Muscle of leg (tissue), 11 donors: ENCODE data around the gene MYO3B. TPM values are rescaled to one million over a fixed set of nuclear protein-coding genes. Genes with fewer than 3 reads are reported as not detected.
"Not testable (repeated sequence)": the region's sequence is repeated elsewhere in the genome, so short reads cannot be mapped to it uniquely, and the experiment has no call there.

ENCODE experiments used
- DNase-seq: peaks from one replicate; pipeline ENCODE4 v3.0.0; 2013
- H3K27ac ChIP-seq: one replicate; pipeline ENCODE4 v1.5.1; 2013; ENCODE audit warnings: mild to moderate bottlenecking, low read length, control low read depth
- H3K27me3 ChIP-seq: one replicate; pipeline ENCODE4 v1.6.1; 2013; ENCODE audit warnings: low read length; ENCODE audit not compliant: control insufficient read depth, insufficient read depth
- H3K36me3 ChIP-seq: one replicate; pipeline ENCODE4 v1.6.1; 2013; ENCODE audit warnings: low read length; ENCODE audit not compliant: control insufficient read depth, insufficient read depth
- H3K4me1 ChIP-seq: one replicate; pipeline ENCODE4 v1.6.1; 2013; ENCODE audit warnings: low read length; ENCODE audit not compliant: control insufficient read depth, insufficient read depth
- H3K4me3 ChIP-seq: one replicate; pipeline ENCODE4 v1.5.1; 2013; ENCODE audit warnings: low read length, control low read depth
- H3K9me3 ChIP-seq: replicated peaks from 2 replicates; pipeline ENCODE4 v1.6.1; 2013; ENCODE audit warnings: low read depth, low read length; ENCODE audit not compliant: control insufficient read depth
- WGBS: methylation state at CpG from one replicate; pipeline ENCODE4 v1.1.5; 2013; ENCODE audit warnings: missing lambda C conversion rate; ENCODE audit not compliant: insufficient coverage; 5-methylcytosine and 5-hydroxymethylcytosine counted together
- polyA plus RNA-seq, 8 donors: library from polyadenylated mRNA; unstranded; fragments of 120-200 nt; gene quantifications; one replicate each; pipeline versions ENCODE4 v1.2.1 to v1.2.3, GENCODE V29; 2013; ENCODE audit warnings: inconsistent platforms in 1 of 8, low replicate concordance in 1 of 8; ENCODE audit not compliant: insufficient read length in 8 of 8, insufficient read depth in 1 of 8
- total RNA-seq: library from RNA; stranded (reverse); fragments of 120-200 nt; gene quantifications from one replicate; pipeline ENCODE4 v1.2.4, GENCODE V29; 2013

MYO3B gene
- total and polyA plus RNA-seq, 9 donors, result 0.12 to 0.79 (median 0.18) TPM

DNA sequence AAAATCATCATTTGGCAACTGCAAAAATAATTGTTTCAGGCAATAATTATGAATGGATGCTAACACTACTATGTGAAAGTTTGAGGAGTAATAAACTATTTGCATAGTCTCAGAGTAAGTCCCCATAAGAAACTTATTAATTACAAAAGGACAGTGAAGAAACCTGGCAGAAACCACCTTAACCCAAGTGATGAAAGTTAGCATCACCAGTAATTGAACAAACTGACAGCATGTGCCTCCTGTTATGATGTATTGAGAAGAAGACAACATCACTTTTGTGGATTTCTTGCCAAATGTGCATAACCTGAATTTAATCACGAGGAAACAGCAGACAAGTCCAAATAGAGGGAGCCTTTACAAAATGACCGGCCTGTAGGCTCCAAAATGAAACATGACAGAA, 353.9 kb downstream of the MYO3B start:
- Histone ChIP-seq H3K9me3 (no peaks in the 10 kb centered on the region), H3K27ac (no peak overlapping the region), H3K4me3 (no peak overlapping the region), H3K36me3 (no peaks in the 10 kb centered on the region), H3K4me1 (peaks cover 10% of the 10 kb centered on the region), H3K27me3 (no peaks in the 10 kb centered on the region)
- WGBS, result 63% methylated on average over 2 of the region's 2 CpGs
- no peak for DNase-seq

DNA sequence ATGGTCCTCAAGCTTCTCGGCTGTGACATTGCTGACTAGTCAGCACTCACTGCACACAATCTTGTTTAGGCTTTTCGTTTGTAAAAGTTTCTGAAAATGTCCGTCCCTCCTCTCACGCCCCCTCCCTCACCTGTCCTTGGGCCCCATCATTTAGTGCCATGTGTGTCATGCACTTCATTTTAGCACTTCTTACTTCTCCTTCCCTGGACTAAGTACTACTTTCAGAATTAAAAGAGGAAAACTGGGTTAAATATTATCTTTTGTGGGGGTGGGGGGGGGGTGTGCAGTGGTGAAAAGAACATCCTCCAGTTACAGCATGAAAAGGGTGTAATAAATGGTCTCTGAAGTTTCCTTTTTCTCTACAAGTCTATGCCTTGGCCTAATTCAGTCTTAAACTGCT, 355.2 kb downstream of the MYO3B start:
- no peak for DNase-seq
- 76% methylated on average over 4 of the region's 4 CpGs for WGBS

DNA sequence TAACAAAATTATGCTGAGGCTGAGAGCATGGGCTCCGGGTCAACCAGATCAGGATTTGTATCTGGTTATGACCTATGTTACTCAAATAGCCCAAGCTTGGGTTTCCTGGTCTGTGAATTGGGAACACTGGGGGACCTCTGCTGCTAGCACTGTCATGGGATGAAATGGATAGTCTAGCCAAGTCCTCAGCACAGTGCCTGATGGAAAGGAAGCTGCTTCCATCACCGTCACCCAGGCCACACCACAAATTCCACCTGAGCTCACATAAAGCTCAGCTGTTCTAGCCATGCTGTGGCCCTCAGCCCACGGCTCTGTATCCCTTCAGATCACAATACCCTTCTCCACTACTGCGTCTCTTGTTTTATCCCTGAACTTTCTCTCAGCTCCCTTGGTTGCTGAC, 357.6 kb downstream of the MYO3B start:
- Histone ChIP-seq H3K27ac (no peak overlapping the region), H3K4me1 (peaks cover 4% of the 10 kb centered on the region), H3K9me3 (no peaks in the 10 kb centered on the region), H3K27me3 (peaks cover 3% of the 10 kb centered on the region), H3K36me3 (no peaks in the 10 kb centered on the region), H3K4me3 (no peak overlapping the region)
- WGBS, result 63% methylated on average over 1 of the region's 4 CpGs
- DNase-seq, result no peak

More for the DNA sequence above, 355.2 kb downstream of the MYO3B start:
- Histone ChIP-seq H3K36me3 (no peaks in the 10 kb centered on the region), H3K4me1 (peaks cover 10% of the 10 kb centered on the region), H3K27me3 (no peaks in the 10 kb centered on the region), H3K4me3 (no peak overlapping the region), H3K27ac (no peak overlapping the region), H3K9me3 (no peaks in the 10 kb centered on the region)

DNA sequence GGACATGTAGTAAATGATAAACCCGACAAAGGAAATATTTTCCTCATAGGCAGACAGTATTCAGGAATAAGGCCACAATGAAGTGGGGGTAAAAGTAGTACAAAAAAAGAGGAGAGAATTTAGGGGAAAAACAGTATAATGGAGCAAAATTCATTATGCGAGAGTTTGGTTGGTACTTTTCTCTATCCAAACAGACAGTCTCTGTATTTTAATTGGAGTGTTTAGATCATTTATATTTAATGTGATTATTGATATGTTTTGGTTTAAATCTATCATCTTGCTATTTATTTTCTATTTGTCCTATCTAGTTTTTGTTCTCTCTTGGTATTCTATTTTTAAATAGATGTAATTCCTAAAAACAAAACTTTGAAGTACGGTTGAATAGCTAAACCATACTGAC, 366.9 kb downstream of the MYO3B start:
- Histone ChIP-seq H3K27me3 (no peaks in the 10 kb centered on the region), H3K4me3 (no peak overlapping the region)
- no CpG with 5 or more reads among the region's 3 CpGs for WGBS

DNA sequence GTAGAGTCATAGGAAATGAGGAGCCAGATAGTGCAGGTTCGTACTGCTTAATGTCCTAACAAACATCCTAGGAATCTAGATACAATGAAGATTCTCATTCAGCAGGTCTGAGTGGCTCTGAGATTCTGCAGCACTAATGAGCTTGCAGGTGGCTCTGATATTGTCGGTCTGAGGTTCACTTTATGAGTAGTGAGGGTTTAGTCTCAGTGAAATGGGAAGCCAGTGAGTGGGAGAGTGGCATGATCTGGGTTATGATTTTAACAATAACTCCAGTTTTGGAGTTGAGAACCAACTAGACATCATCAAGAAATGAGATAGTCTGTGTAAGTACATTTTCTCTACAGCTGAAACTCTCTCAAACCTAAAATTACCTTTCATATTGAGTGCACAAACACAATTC, 370.4 kb downstream of the MYO3B start:
- 43% methylated on average over 1 of the region's 2 CpGs for WGBS
- no peak for DNase-seq
- H3K27me3 ChIP-seq, result no peaks in the 10 kb centered on the region
- H3K27ac ChIP-seq, result no peak overlapping the region
- H3K9me3 ChIP-seq, result peaks cover 6% of the 10 kb centered on the region
- H3K36me3 ChIP-seq, result no peaks in the 10 kb centered on the region
- H3K4me3 ChIP-seq, result no peak overlapping the region
- no peaks in the 10 kb centered on the region for H3K4me1 ChIP-seq

More for the DNA sequence above, 366.9 kb downstream of the MYO3B start:
- DNase-seq, result no peak
- Histone ChIP-seq H3K4me1 (no peaks in the 10 kb centered on the region), H3K9me3 (no peaks in the 10 kb centered on the region), H3K36me3 (no peaks in the 10 kb centered on the region), H3K27ac (no peak overlapping the region)

DNA sequence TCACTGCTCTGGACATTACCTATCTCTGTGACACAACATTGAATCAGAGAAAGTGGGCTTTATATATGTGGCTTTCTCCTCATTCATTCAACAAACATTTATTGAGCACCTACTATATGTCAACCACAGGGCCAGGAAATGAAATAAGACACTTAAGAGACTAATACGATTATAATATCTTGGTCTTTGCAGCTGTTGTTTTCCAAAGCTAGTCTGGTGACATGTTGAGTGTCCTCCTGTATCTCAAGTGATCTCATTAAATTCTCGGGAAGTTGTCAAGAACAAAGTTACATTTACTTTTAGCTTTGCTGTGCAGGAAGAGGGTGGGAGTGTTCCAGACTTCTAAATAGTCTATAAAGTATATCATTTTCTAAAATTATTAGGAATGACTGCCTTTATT, 372.6 kb downstream of the MYO3B start:
- peaks cover 6% of the 10 kb centered on the region for H3K9me3 ChIP-seq
- H3K36me3 ChIP-seq, result no peaks in the 10 kb centered on the region
- WGBS, result no CpG with 5 or more reads among the region's 2 CpGs
- peak overlapping the region; percentile 29 for H3K27ac ChIP-seq
- no peak overlapping the region for H3K4me3 ChIP-seq
- H3K27me3 ChIP-seq, result no peaks in the 10 kb centered on the region
- H3K4me1 ChIP-seq, result peaks cover 2% of the 10 kb centered on the region
- peak; percentile 11 for DNase-seq

DNA sequence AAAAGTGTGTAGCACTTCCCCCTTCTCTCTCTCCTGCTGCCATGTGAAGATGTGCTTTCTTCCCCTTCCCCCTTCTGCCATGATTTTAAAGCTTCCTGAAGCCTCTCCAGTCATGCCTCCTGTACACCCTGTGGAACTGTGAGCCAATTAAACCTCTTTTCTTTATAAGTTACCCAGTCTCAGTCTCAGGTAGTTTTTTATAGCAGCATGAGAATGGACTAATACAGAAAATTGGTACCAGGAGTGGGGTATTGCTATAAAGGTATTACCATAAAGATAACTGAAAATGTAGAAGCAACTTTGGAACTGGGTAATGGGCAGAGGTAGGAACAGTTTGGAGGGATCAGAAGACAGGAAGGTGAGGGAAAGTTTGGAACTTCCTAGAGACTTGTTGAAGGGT, 374.0 kb downstream of the MYO3B start:
- not testable (repeated sequence) for DNase-seq, H3K36me3 ChIP-seq

DNA sequence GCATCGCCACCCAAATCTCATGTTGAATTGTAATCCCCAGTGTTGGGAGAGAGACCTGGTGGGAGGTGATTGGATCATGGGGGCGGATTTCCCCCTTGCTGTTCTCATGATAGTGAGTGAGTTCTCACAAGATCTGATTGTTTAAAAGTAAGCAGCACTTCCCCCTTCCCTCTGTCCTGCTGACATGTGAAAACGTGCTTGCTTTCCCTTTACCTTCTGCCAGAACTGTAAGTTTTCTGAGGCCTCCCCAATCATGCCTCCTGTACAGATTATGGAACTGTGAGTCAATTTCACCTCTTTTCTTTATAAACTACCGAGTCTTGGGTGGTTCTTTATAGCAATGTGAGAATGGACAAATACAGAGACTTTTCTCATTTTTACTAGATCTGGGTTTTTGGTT, 375.8 kb downstream of the MYO3B start:
- DNase-seq, result no peak
- Histone ChIP-seq H3K4me1 (peaks cover 2% of the 10 kb centered on the region), H3K27ac (no peak overlapping the region), H3K36me3 (no peaks in the 10 kb centered on the region), H3K27me3 (no peaks in the 10 kb centered on the region), H3K9me3 (peaks cover 6% of the 10 kb centered on the region), H3K4me3 (no peak overlapping the region)
- WGBS, result 100% methylated on average over 1 of the region's 4 CpGs

More for the DNA sequence above, 374.0 kb downstream of the MYO3B start:
- H3K27me3 ChIP-seq, H3K4me3 ChIP-seq, H3K4me1 ChIP-seq, H3K27ac ChIP-seq, H3K9me3 ChIP-seq: not testable (repeated sequence)

DNA sequence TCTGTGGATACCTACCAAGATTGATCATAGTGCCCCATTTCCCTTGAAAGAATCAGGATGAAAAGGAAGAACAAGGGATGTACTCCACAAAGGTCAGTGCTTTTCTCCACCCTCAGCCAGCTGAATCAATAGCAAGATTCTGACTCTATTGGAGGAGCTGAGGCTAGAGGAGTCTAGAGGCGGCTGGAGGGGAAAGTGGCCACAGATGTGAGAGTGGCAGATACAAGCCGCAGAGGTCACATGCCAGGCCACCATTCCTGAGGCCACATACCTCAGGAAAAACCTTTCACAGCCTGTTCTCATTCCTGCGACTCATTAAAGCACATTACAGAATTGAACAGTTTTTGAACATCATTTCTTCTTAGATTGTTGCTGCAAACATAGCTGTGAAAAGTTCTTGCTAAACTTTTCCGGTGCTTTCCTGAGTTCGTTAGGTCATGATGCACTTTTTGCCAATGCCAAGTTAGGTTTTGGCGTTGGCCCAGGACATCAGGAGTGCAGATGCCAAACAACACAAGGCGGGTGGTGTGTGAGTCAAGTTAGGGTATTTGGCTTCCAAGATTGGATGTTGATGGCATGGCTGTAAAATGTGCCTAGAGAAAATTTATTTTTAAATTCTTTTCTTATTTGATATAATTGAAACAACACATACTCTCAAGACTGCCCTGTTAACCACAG, 376.5 kb downstream of the MYO3B start:
- H3K36me3 ChIP-seq, result no peaks in the 10 kb centered on the region
- no peak overlapping the region for H3K4me3 ChIP-seq
- peak; percentile 33 for DNase-seq
- 86% methylated on average over 3 of the region's 7 CpGs for WGBS
- no peaks in the 10 kb centered on the region for H3K27me3 ChIP-seq
- H3K9me3 ChIP-seq, result peaks cover 6% of the 10 kb centered on the region
- H3K4me1 ChIP-seq, result peaks cover 2% of the 10 kb centered on the region
- no peak overlapping the region for H3K27ac ChIP-seq

DNA sequence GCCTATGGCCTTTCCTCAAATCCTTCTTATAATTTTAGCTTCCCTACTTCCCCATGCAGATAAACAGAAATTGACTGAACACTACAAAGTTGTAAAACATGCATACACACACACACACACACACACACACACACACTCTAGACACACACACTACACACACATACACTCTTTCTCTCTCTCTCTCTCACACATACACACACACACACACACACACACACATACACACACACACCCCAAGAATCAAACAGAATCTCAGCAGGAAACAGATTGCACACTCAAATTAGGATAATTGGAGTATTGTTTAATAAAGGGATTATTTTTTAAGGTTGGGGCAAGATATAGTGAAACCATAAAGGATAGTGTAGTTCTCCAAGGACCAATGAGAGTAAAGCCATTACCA, 385.0 kb downstream of the MYO3B start:
- no peak overlapping the region for H3K27ac ChIP-seq
- no peaks in the 10 kb centered on the region for H3K4me1 ChIP-seq
- no peaks in the 10 kb centered on the region for H3K9me3 ChIP-seq
- no peaks in the 10 kb centered on the region for H3K27me3 ChIP-seq
- no peaks in the 10 kb centered on the region for H3K36me3 ChIP-seq
- H3K4me3 ChIP-seq, result no peak overlapping the region
- DNase-seq, result no peak

DNA sequence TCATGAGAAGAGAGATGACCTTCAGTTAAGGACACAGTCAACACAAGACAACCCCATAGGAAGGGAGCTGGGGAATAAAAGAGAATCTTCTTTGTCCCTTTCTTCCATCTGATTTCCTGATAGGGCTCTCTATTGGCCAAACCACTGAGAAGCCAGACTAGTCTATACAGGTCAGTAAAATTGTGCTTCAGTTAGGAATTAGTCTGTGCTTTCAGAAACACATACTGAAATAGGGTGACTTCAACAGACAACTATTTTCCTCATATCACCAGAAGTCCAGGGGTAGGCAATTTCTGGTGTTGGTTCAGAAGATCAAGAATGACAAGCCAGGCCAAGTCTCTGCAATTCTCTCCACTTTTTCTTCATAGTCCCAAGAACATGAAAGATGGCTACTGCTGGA, 385.5 kb downstream of the MYO3B start:
- H3K27ac ChIP-seq, result no peak overlapping the region
- H3K9me3 ChIP-seq, result no peaks in the 10 kb centered on the region
- H3K27me3 ChIP-seq, result no peaks in the 10 kb centered on the region
- H3K4me3 ChIP-seq, result no peak overlapping the region
- H3K4me1 ChIP-seq, result no peaks in the 10 kb centered on the region
- DNase-seq, result no peak
- no peaks in the 10 kb centered on the region for H3K36me3 ChIP-seq
